ENCODE data around the gene MACROD2. TPM values are rescaled to one million over a fixed set of nuclear protein-coding genes. Genes with fewer than 3 reads are reported as not detected.

The MACROD2 gene
- polyA plus RNA-seq, 6 donors from 2014 or later: 27.2 to 49.3 (median 36.4) TPM

GRCh38 chr20:16042731-16043130 is 2047.4 kb downstream of the MACROD2 start:
- Mint-ChIP-seq H3K4me3 (peak overlapping the region in 6 of 8 donors; percentile 44 to 82 (median 68)), H3K27me3 (no peaks in the 10 kb centered on the region), H3K4me1 (peaks cover 48 to 90% (median 78%) of the 10 kb centered on the region in 3 donors), H3K27ac (peak overlapping the region in 5 of 6 donors; percentile 61 to 87 (median 83)), H3K9me3 (peaks cover 0 to 10% (median 3%) of the 10 kb centered on the region in 7 donors), H3K36me3 (peaks cover 7 to 10% of the 10 kb centered on the region in 2 donors)
- DNase-seq: no peak
- ATAC-seq (ENCODE audit: low read depth in 2 of 2): peak in 1 of 2 donors; percentile 12

- Mint-ChIP-seq H3K4me3 (peak overlapping the region in 5 of 8 donors; percentile 29 to 82 (median 58)), H3K4me1 (peaks cover 50 to 90% (median 78%) of the 10 kb centered on the region in 3 donors), H3K9me3 (peaks cover 0 to 5% (median 3%) of the 10 kb centered on the region in 7 donors), H3K27ac (peak overlapping the region in 5 of 6 donors; percentile 33 to 83 (median 46)), H3K36me3 (peaks cover 7 to 10% of the 10 kb centered on the region in 2 donors), H3K27me3 (no peaks in the 10 kb centered on the region)
- DNase-seq: no peak
- no peak for ATAC-seq (ENCODE audit: low read depth in 2 of 2)
Observed at GRCh38 chr20:16043931-16044330, 2048.6 kb downstream of the MACROD2 start.

- no peak for ATAC-seq (ENCODE audit: low read depth in 2 of 2)
- peak overlapping the region in 2 of 6 donors; percentile 12 to 13 for H3K27ac Mint-ChIP-seq
- peak overlapping the region in 1 of 8 donors; percentile 36 for H3K4me3 Mint-ChIP-seq
- peaks cover 0 to 3% (median 2%) of the 10 kb centered on the region in 7 donors for H3K9me3 Mint-ChIP-seq
- peaks cover 3 to 8% of the 10 kb centered on the region in 2 donors for H3K36me3 Mint-ChIP-seq
- H3K4me1 Mint-ChIP-seq: peaks cover 28 to 64% (median 43%) of the 10 kb centered on the region in 3 donors
- no peak for DNase-seq
- no peaks in the 10 kb centered on the region for H3K27me3 Mint-ChIP-seq
Observed at GRCh38 chr20:16048876-16049275, 2053.6 kb downstream of the MACROD2 start.

- Mint-ChIP-seq H3K9me3 (peaks cover 0 to 2% (median 0%) of the 10 kb centered on the region in 7 donors), H3K27ac (peak overlapping the region in 3 of 6 donors; percentile 17 to 54 (median 44)), H3K4me3 (peak overlapping the region in 1 of 8 donors; percentile 59), H3K27me3 (no peaks in the 10 kb centered on the region), H3K36me3 (peaks cover 0 to 4% of the 10 kb centered on the region in 2 donors), H3K4me1 (peaks cover 30 to 64% (median 40%) of the 10 kb centered on the region in 3 donors)
- no peak for DNase-seq
- ATAC-seq (ENCODE audit: low read depth in 2 of 2): no peak
Observed at GRCh38 chr20:16049529-16050093, 2054.3 kb downstream of the MACROD2 start.

- ATAC-seq (ENCODE audit: low read depth in 2 of 2) (no peak), DNase-seq (no peak)
- Mint-ChIP-seq H3K36me3 (peaks cover 0 to 4% of the 10 kb centered on the region in 2 donors), H3K9me3 (peaks cover 0 to 2% (median 0%) of the 10 kb centered on the region in 7 donors), H3K4me1 (peaks cover 37 to 67% (median 43%) of the 10 kb centered on the region in 3 donors), H3K4me3 (peak overlapping the region in 2 of 8 donors; percentile 59 to 61), H3K27me3 (no peaks in the 10 kb centered on the region), H3K27ac (peak overlapping the region in 3 of 6 donors; percentile 44 to 71 (median 61))
Observed at GRCh38 chr20:16050366-16050765, 2055.1 kb downstream of the MACROD2 start.

- ATAC-seq (ENCODE audit: low read depth in 2 of 2) (no peak), DNase-seq (no peak)
- Mint-ChIP-seq H3K27ac (no peak overlapping the region), H3K36me3 (peaks cover 0 to 4% of the 10 kb centered on the region in 2 donors), H3K27me3 (no peaks in the 10 kb centered on the region), H3K4me1 (peaks cover 38 to 59% (median 42%) of the 10 kb centered on the region in 3 donors), H3K9me3 (no peaks in the 10 kb centered on the region), H3K4me3 (no peak overlapping the region)
Observed at GRCh38 chr20:16051968-16052367, 2056.7 kb downstream of the MACROD2 start.

- no peaks in the 10 kb centered on the region for H3K9me3 Mint-ChIP-seq
- no peaks in the 10 kb centered on the region for H3K27me3 Mint-ChIP-seq
- H3K27ac Mint-ChIP-seq: no peak overlapping the region
- ATAC-seq (ENCODE audit: low read depth in 2 of 2) (no peak), DNase-seq (no peak)
- H3K4me3 Mint-ChIP-seq: no peak overlapping the region
- peaks cover 33 to 54% (median 42%) of the 10 kb centered on the region in 3 donors for H3K4me1 Mint-ChIP-seq
- H3K36me3 Mint-ChIP-seq: no peaks in the 10 kb centered on the region
Observed at GRCh38 chr20:16052456-16052855, 2057.1 kb downstream of the MACROD2 start.

GRCh38 chr20:16054985-16055384 is 2059.7 kb downstream of the MACROD2 start:
- H3K4me1 Mint-ChIP-seq: peaks cover 35 to 36% (median 36%) of the 10 kb centered on the region in 3 donors
- H3K27ac Mint-ChIP-seq: peak overlapping the region in 4 of 6 donors; percentile 12 to 43 (median 26)
- peaks cover 0 to 8% (median 0%) of the 10 kb centered on the region in 7 donors for H3K9me3 Mint-ChIP-seq
- ATAC-seq (ENCODE audit: low read depth in 2 of 2) (peak; percentile 42 to 61), DNase-seq (peak; percentile 26)
- no peaks in the 10 kb centered on the region for H3K36me3 Mint-ChIP-seq
- H3K4me3 Mint-ChIP-seq: peak overlapping the region in 4 of 8 donors; percentile 5 to 52 (median 18)
- no peaks in the 10 kb centered on the region for H3K27me3 Mint-ChIP-seq

- Mint-ChIP-seq H3K4me1 (peaks cover 32 to 43% (median 32%) of the 10 kb centered on the region in 3 donors), H3K36me3 (no peaks in the 10 kb centered on the region), H3K9me3 (peaks cover 0 to 8% (median 0%) of the 10 kb centered on the region in 7 donors), H3K4me3 (no peak overlapping the region), H3K27ac (no peak overlapping the region), H3K27me3 (no peaks in the 10 kb centered on the region)
- DNase-seq: no peak
- no peak for ATAC-seq (ENCODE audit: low read depth in 2 of 2)
Observed at GRCh38 chr20:16057651-16058050, 2062.3 kb downstream of the MACROD2 start.

GRCh38 chr20:16058268-16058667 is 2063.0 kb downstream of the MACROD2 start:
- peaks cover 37 to 48% (median 38%) of the 10 kb centered on the region in 3 donors for H3K4me1 Mint-ChIP-seq
- H3K4me3 Mint-ChIP-seq: peak overlapping the region in 1 of 8 donors; percentile 74
- no peaks in the 10 kb centered on the region for H3K36me3 Mint-ChIP-seq
- ATAC-seq (ENCODE audit: low read depth in 2 of 2) (no peak), DNase-seq (no peak)
- no peaks in the 10 kb centered on the region for H3K27me3 Mint-ChIP-seq
- H3K27ac Mint-ChIP-seq: peak overlapping the region in 2 of 6 donors; percentile 55 to 80
- H3K9me3 Mint-ChIP-seq: peaks cover 0 to 8% (median 0%) of the 10 kb centered on the region in 7 donors

- Mint-ChIP-seq H3K4me1 (peaks cover 35 to 45% (median 43%) of the 10 kb centered on the region in 3 donors), H3K27ac (peak overlapping the region in 1 of 6 donors; percentile 13)
- ATAC-seq (ENCODE audit: low read depth in 2 of 2): no peak
Observed at GRCh38 chr20:16059841-16060240, 2064.5 kb downstream of the MACROD2 start.

GRCh38 chr20:16061351-16061750 is 2066.0 kb downstream of the MACROD2 start:
- H3K27me3 Mint-ChIP-seq: no peaks in the 10 kb centered on the region
- no peak for DNase-seq
- peak overlapping the region in 2 of 6 donors; percentile 18 to 34 for H3K27ac Mint-ChIP-seq
- peaks cover 25 to 46% (median 35%) of the 10 kb centered on the region in 3 donors for H3K4me1 Mint-ChIP-seq
- H3K36me3 Mint-ChIP-seq: no peaks in the 10 kb centered on the region
- peaks cover 0 to 8% (median 0%) of the 10 kb centered on the region in 7 donors for H3K9me3 Mint-ChIP-seq
- no peak for ATAC-seq (ENCODE audit: low read depth in 2 of 2)
- no peak overlapping the region for H3K4me3 Mint-ChIP-seq

More at GRCh38 chr20:16059841-16060240, 2064.5 kb downstream of the MACROD2 start:
- Mint-ChIP-seq H3K36me3 (no peaks in the 10 kb centered on the region), H3K4me3 (peak overlapping the region in 1 of 8 donors; percentile 31), H3K9me3 (peaks cover 0 to 8% (median 0%) of the 10 kb centered on the region in 7 donors), H3K27me3 (no peaks in the 10 kb centered on the region)
- no peak for DNase-seq

- peaks cover 6 to 7% of the 10 kb centered on the region in 2 donors for H3K36me3 Mint-ChIP-seq
- no peaks in the 10 kb centered on the region for H3K27me3 Mint-ChIP-seq
- ATAC-seq (ENCODE audit: low read depth in 2 of 2) (no peak), DNase-seq (no peak)
- peak overlapping the region in 1 of 8 donors; percentile 4 for H3K4me3 Mint-ChIP-seq
- H3K9me3 Mint-ChIP-seq: peaks cover 2 to 11% (median 8%) of the 10 kb centered on the region in 7 donors
- H3K4me1 Mint-ChIP-seq: peaks cover 29 to 61% (median 49%) of the 10 kb centered on the region in 3 donors
- peak overlapping the region in 2 of 6 donors; percentile 43 to 74 for H3K27ac Mint-ChIP-seq
Observed at GRCh38 chr20:16062661-16063581, 2067.6 kb downstream of the MACROD2 start.
